Esophagus muscularis mucosa (tissue), 4 donors: Measurements from ENCODE around the gene CCDC83. TPM values are rescaled to one million over a fixed set of nuclear protein-coding genes. Genes with fewer than 3 reads are reported as not detected.
A peak's percentile ranks its signal among the peaks of the same experiment; 100 is the strongest.
"Not testable (repeated sequence)": the region's sequence is repeated elsewhere in the genome, so short reads cannot be mapped to it uniquely, and the experiment has no call there.

Source experiments
- DNase-seq: peaks from one replicate; pipeline ENCODE4 v3.0.0-alpha.2; 2017; ENCODE audit errors: extremely low spot score
- H3K27ac ChIP-seq, 4 donors: fragments of 200-600 bp; sonication (generic); replicated peaks in 1 of 4; 1 replicate in 3 of 4; 2 replicates in 1 of 4; pipeline ENCODE4 v1.5.1; 2016 to 2019; ENCODE audit warnings: mild to moderate bottlenecking in 1 of 4
- H3K27me3 ChIP-seq, 4 donors: fragments of 200-600 bp; sonication (generic); one replicate each; pipeline versions ENCODE4 v1.5.1 to v1.6.0; 2016 to 2019
- H3K36me3 ChIP-seq, 4 donors: fragments of 200-600 bp; sonication (generic); one replicate each; pipeline ENCODE4 v1.5.1; 2016 to 2019
- H3K4me1 ChIP-seq, 4 donors: fragments of 200-600 bp; sonication (generic); one replicate each; pipeline ENCODE4 v1.5.1; 2016 to 2019
- H3K4me3 ChIP-seq, 4 donors: fragments of 200-600 bp; sonication (generic); 1 replicate in 2 of 4; 2 replicates in 2 of 4; pipeline ENCODE4 v1.5.1; 2016 to 2019; ENCODE audit warnings: mild to moderate bottlenecking in 4 of 4, moderate library complexity in 1 of 4
- H3K9me3 ChIP-seq, 4 donors: fragments of 200-600 bp; sonication (generic); 1 replicate in 3 of 4; 2 replicates in 1 of 4; pipeline ENCODE4 v1.5.1; 2016 to 2019
- EP300 ChIP-seq: sonication (generic); formaldehyde crosslinking; IDR thresholded peaks from one replicate; pipeline ENCODE4 v1.6.1; 2017; ENCODE audit warnings: antibody characterized with exemption
- POLR2A ChIP-seq: fragments of 450-650 bp; IDR thresholded peaks from one replicate; pipeline ENCODE4 v1.6.1; 2017; ENCODE audit warnings: antibody characterized with exemption, moderate library complexity, mild to moderate bottlenecking, low read depth
- POLR2AphosphoS5 ChIP-seq, 2 donors: sonication (generic); formaldehyde crosslinking; IDR thresholded peaks; one replicate each; pipeline ENCODE4 v1.6.1; 2017; ENCODE audit warnings: antibody characterized with exemption in 2 of 2
- WGBS: methylation state at CpG from one replicate; pipeline ENCODE4 v1.1.5; 2018; 5-methylcytosine and 5-hydroxymethylcytosine counted together
- intact Hi-C: fragments of 100-400 bp; cut with DNase I; formaldehyde crosslinking; loops from one replicate; pipeline ENCODE4 v1.15.1; 2023
- total RNA-seq, 4 donors: library from RNA; depleted of rRNA; stranded (reverse); fragments of >200 nt; gene quantifications; one replicate each; pipeline versions ENCODE4 v1.1.0 to v1.2.1, GENCODE V29; 2016
- TF ChIP-seq, protein P1 (sequence below), 3 experiments: fragments of 200-600 bp in 2 of 3; fragments of 450-650 bp in 1 of 3; sonication (generic) in 2 of 3; IDR thresholded peaks; one replicate each; pipeline ENCODE4 v1.5.1; 2017 to 2019; ENCODE audit warnings: antibody characterized with exemption in 3 of 3, mild to moderate bottlenecking in 2 of 3, moderate library complexity in 1 of 3

CCDC83 gene
- total RNA-seq, 4 donors from 2014 or later, result not detected

DNA sequence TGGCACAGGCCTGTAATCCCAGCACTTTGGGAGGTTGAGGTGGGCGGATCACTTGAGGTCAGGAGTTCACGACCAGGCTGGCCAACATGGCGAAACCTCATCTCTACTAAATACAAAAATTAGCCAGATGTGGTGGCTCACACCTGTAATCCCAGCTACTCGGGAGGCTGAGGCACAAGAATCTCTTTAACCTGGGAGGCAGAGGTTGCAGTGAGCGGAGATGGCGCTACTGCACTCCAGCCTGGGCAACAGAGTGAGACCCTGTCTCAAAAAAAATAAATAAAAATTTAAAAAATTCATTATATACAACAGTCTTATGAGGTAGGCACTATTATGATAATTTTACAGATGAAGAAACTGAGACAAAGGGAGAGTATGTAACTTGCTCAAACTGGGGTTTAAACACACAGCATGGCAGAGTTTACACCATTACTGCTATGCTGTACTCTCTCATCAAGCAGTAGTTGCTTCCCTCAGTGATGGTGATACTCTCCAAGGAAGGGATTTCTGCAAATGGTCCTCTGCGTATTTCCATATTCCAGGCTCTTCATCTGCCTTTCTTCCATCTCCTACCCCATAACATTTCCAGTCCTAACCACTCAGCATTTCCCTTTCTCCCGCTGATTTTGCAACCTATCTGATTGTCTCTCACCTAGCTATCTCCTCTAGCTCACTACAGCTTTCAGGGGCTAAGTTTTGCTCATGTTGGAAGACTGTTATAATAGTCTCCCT lies 95.3 kb downstream of the CCDC83 start:
- DNase-seq, result no peak
- H3K4me1 ChIP-seq, result peaks cover 33 to 40% (median 35%) of the 10 kb centered on the region in 4 donors
- peaks cover 0 to 19% (median 11%) of the 10 kb centered on the region in 4 donors for H3K36me3 ChIP-seq
- WGBS, result 94% methylated on average over 8 of the region's 8 CpGs
- H3K27ac ChIP-seq, result no peak overlapping the region
- no peak for TF ChIP-seq EP300
- no peak for TF ChIP-seq POLR2A
- TF ChIP-seq, protein P1, sequence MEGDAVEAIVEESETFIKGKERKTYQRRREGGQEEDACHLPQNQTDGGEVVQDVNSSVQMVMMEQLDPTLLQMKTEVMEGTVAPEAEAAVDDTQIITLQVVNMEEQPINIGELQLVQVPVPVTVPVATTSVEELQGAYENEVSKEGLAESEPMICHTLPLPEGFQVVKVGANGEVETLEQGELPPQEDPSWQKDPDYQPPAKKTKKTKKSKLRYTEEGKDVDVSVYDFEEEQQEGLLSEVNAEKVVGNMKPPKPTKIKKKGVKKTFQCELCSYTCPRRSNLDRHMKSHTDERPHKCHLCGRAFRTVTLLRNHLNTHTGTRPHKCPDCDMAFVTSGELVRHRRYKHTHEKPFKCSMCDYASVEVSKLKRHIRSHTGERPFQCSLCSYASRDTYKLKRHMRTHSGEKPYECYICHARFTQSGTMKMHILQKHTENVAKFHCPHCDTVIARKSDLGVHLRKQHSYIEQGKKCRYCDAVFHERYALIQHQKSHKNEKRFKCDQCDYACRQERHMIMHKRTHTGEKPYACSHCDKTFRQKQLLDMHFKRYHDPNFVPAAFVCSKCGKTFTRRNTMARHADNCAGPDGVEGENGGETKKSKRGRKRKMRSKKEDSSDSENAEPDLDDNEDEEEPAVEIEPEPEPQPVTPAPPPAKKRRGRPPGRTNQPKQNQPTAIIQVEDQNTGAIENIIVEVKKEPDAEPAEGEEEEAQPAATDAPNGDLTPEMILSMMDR (IDR thresholded peaks at IDR 0.05), result no peak
- TF ChIP-seq POLR2AphosphoS5 (IDR thresholded peaks at IDR 0.05), result no peak
- no peaks in the 10 kb centered on the region for H3K9me3 ChIP-seq
- intact Hi-C loops, result no loop called here
- H3K27me3 ChIP-seq, result no peaks in the 10 kb centered on the region
- H3K4me3 ChIP-seq, result no peak overlapping the region

- DNase-seq, result no peak
- WGBS, result 97% methylated on average over 4 of the region's 4 CpGs
- Histone ChIP-seq H3K27me3 (no peaks in the 10 kb centered on the region), H3K9me3 (no peaks in the 10 kb centered on the region), H3K4me3 (no peak overlapping the region), H3K36me3 (peaks cover 0 to 25% (median 13%) of the 10 kb centered on the region in 4 donors), H3K27ac (no peak overlapping the region), H3K4me1 (peaks cover 36 to 42% (median 40%) of the 10 kb centered on the region in 4 donors)
- intact Hi-C loops, result no loop called here
- TF ChIP-seq, protein P1 (IDR thresholded peaks at IDR 0.05), result no peak
- TF ChIP-seq EP300, result no peak
Measured at GRCh38 chr11:85951049-85951405, 95.8 kb downstream of the CCDC83 start.

DNA sequence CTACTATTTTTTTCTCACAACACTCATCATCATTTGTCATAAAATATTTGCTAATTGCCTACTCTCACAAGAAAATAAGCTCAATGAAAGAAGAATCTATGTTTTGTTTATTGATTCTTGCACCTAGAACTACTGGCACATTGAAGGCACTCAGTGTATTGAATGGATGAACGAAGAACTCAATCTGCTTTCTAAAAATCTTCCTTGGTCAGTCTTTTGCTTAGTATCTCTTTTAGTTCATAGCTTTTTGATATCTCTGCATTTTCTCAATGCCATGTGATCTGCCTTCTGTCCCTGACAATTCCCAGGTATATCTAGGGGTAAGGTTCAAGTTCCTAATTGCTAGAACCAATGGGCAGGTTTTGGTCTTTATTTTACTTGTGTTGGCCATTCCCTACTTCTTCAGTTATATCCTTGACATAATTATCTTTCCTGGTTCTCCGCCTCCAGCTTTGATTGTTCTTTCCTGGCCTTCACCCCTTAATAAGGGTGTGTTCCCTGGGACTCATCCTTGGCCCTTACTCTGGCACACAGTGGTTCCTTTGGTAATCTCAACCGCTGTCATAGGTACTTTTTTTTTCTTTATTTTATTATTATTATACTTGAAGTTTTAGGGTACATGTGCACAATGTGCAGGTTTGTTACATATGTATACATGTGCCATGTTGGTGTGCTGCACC lies 96.4 kb downstream of the CCDC83 start:
- Histone ChIP-seq H3K9me3 (no peaks in the 10 kb centered on the region), H3K27ac (no peak overlapping the region), H3K36me3 (peaks cover 0 to 30% (median 17%) of the 10 kb centered on the region in 4 donors), H3K27me3 (no peaks in the 10 kb centered on the region), H3K4me3 (no peak overlapping the region), H3K4me1 (peaks cover 37 to 43% (median 42%) of the 10 kb centered on the region in 4 donors)
- DNase-seq, result no peak
- TF ChIP-seq POLR2A, result no peak
- TF ChIP-seq, protein P1 (IDR thresholded peaks at IDR 0.05), result no peak
- no peak for TF ChIP-seq EP300
- no peak for TF ChIP-seq POLR2AphosphoS5 (IDR thresholded peaks at IDR 0.05)
- intact Hi-C loops, result no loop called here
- WGBS, result 97% methylated on average over 3 of the region's 3 CpGs

GRCh38 chr11:85952108-85952485 lies 96.9 kb downstream of the CCDC83 start:
- intact Hi-C loops, H3K9me3 ChIP-seq, H3K27ac ChIP-seq, H3K27me3 ChIP-seq, DNase-seq, H3K4me3 ChIP-seq: not testable (repeated sequence)
- Histone ChIP-seq H3K4me1 (peaks cover 32 to 38% (median 38%) of the 10 kb centered on the region in 4 donors), H3K36me3 (peaks cover 0 to 36% (median 21%) of the 10 kb centered on the region in 4 donors)
- WGBS, result 92% methylated on average over 7 of the region's 7 CpGs

- no peak for DNase-seq
- H3K36me3 ChIP-seq, result peaks cover 7 to 51% (median 32%) of the 10 kb centered on the region in 4 donors
- H3K9me3 ChIP-seq, result no peaks in the 10 kb centered on the region
- intact Hi-C loops, result no loop called here
- no peak overlapping the region for H3K4me3 ChIP-seq
- no peak overlapping the region for H3K27ac ChIP-seq
- WGBS, result 37% methylated on average over 2 of the region's 2 CpGs
- H3K4me1 ChIP-seq, result peaks cover 22 to 26% (median 24%) of the 10 kb centered on the region in 4 donors
- no peak for TF ChIP-seq POLR2A
- TF ChIP-seq POLR2AphosphoS5 (IDR thresholded peaks at IDR 0.05), result peak in 1 of 2 donors; percentile 11
- H3K27me3 ChIP-seq, result no peaks in the 10 kb centered on the region
Measured at GRCh38 chr11:85953491-85954143, 98.4 kb downstream of the CCDC83 start.
